H1 (cell line): ENCODE data around the gene CREB3. TPM values are rescaled to one million over a fixed set of nuclear protein-coding genes. Genes with fewer than 3 reads are reported as not detected.

Source experiments
- CTCF ChIA-PET: fragments of 300-600 bp; sonication (Branson Sonifier 250); formaldehyde crosslinking; loops from one replicate; lab custom pipeline; 2021; ENCODE audit not compliant: partially characterized antibody; lab: Charles Lee
- POLR2A ChIA-PET: fragments of 300-600 bp; sonication (Branson Sonifier 250); formaldehyde crosslinking; loops from one replicate; lab custom pipeline; 2021; ENCODE audit warnings: inconsistent platforms; ENCODE audit not compliant: partially characterized antibody; lab: Charles Lee
- DNase-seq, 2 experiments: peaks; one replicate each; pipeline versions ENCODE4 v3.0.0 to v3.0.0-alpha.2; 2010 to 2022; ENCODE audit warnings: low spot score in 2 of 2, low read depth in 1 of 2, mixed read lengths in 1 of 2
- FAIRE-seq: peaks from 2 replicates; lab custom pipeline; 2011; peaks lifted over from hg19 to GRCh38; lab: Jason Lieb, UNC
- H2AFZ ChIP-seq: 2 replicates; pipeline ENCODE4 v1.8.1; 2012; ENCODE audit warnings: low read length, inconsistent platforms
- H2AK5ac ChIP-seq: 2 replicates; pipeline ENCODE4 v1.6.1; 2013; ENCODE audit warnings: low read depth, low read length
- H2BK120ac ChIP-seq: replicated peaks from 2 replicates; pipeline ENCODE3; 2013; ENCODE audit warnings: low read depth, low read length, inconsistent platforms
- H2BK12ac ChIP-seq: 2 replicates; pipeline ENCODE4 v1.6.1; 2013; ENCODE audit warnings: low read depth, low read length
- H2BK15ac ChIP-seq: 2 replicates; pipeline ENCODE4 v1.6.1; 2013; ENCODE audit warnings: low read length
- H2BK20ac ChIP-seq: 2 replicates; pipeline ENCODE4 v1.6.1; 2013; ENCODE audit warnings: low read length
- H2BK5ac ChIP-seq: 2 replicates; pipeline ENCODE4 v1.6.1; 2013; ENCODE audit warnings: low read depth, low read length
- H3K14ac ChIP-seq: 2 replicates; pipeline ENCODE4 v1.6.1; 2013; ENCODE audit warnings: inconsistent platforms; ENCODE audit not compliant: insufficient read length
- H3K18ac ChIP-seq: 2 replicates; pipeline ENCODE4 v1.6.1; 2013; ENCODE audit warnings: low read length; ENCODE audit errors: extremely low read depth
- H3K23ac ChIP-seq: 2 replicates; pipeline ENCODE4 v1.6.1; 2013; ENCODE audit warnings: inconsistent platforms; ENCODE audit not compliant: insufficient read length
- H3K23me2 ChIP-seq: 2 replicates; pipeline ENCODE4 v1.6.1; 2013; ENCODE audit warnings: low read depth, low read length
- H3K27ac ChIP-seq: 2 replicates; pipeline ENCODE4 v1.6.1; 2011; ENCODE audit warnings: low read depth, low read length, inconsistent platforms
- H3K27me3 ChIP-seq, 4 experiments: replicated peaks in 1 of 4; 1 replicate in 1 of 4; 2 replicates in 3 of 4; pipeline versions ENCODE4 v1.6.1 to v1.8.1; 2011 to 2013; ENCODE audit warnings: low read length in 3 of 4, mild to moderate bottlenecking in 3 of 4, inconsistent platforms in 2 of 4, mixed read lengths in 2 of 4, moderate library complexity in 1 of 4; ENCODE audit not compliant: control insufficient read depth in 3 of 4, insufficient read depth in 3 of 4; ENCODE audit errors: extremely low read depth in 1 of 4
- H3K36me3 ChIP-seq, 4 experiments: 2 replicates each; pipeline versions ENCODE4 v1.6.1 to v1.8.1; 2011 to 2013; ENCODE audit warnings: mild to moderate bottlenecking in 4 of 4, low read length in 3 of 4, moderate library complexity in 2 of 4, control low read depth in 1 of 4, inconsistent platforms in 1 of 4; ENCODE audit not compliant: insufficient read depth in 4 of 4, control insufficient read depth in 2 of 4
- H3K4ac ChIP-seq: replicated peaks from 2 replicates; pipeline ENCODE3; 2013; ENCODE audit warnings: low read length, low read depth, mixed read lengths, inconsistent platforms; ENCODE audit not compliant: insufficient read length
- H3K4me1 ChIP-seq, 4 experiments: replicated peaks in 1 of 4; 1 replicate in 1 of 4; 2 replicates in 3 of 4; pipeline versions ENCODE4 v1.6.1 to v1.8.1; 2011 to 2013; ENCODE audit warnings: low read length in 3 of 4, inconsistent platforms in 2 of 4, mixed read lengths in 1 of 4; ENCODE audit not compliant: insufficient read depth in 4 of 4, control insufficient read depth in 3 of 4
- H3K4me2 ChIP-seq, 2 experiments: 2 replicates each; pipeline versions ENCODE4 v1.6.1 to v1.8.1; 2011 to 2013; ENCODE audit warnings: low read depth in 2 of 2, low read length in 2 of 2, control low read depth in 1 of 2, inconsistent platforms in 1 of 2, mild to moderate bottlenecking in 1 of 2; ENCODE audit not compliant: insufficient read depth in 1 of 2
- H3K4me3 ChIP-seq, 4 experiments: fragments of 200-600, 300-600 bp in 1 of 4; sonication (generic), shearing (Covaris generic), sonication (Bioruptor Twin) in 1 of 4; 2 replicates each; pipeline versions ENCODE4 v1.5.1 to v1.8.1; 2011 to 2016; ENCODE audit warnings: low read length in 4 of 4, low read depth in 3 of 4, control low read depth in 2 of 4, inconsistent platforms in 2 of 4, mild to moderate bottlenecking in 2 of 4, mixed read lengths in 1 of 4, moderate library complexity in 1 of 4; ENCODE audit not compliant: insufficient read depth in 2 of 4; ENCODE audit errors: extremely low read depth in 1 of 4
- H3K56ac ChIP-seq: replicated peaks from 2 replicates; pipeline ENCODE3; 2013; ENCODE audit warnings: low read depth, mild to moderate bottlenecking, mixed read lengths, low read length, inconsistent platforms; ENCODE audit not compliant: insufficient read length
- H3K79me1 ChIP-seq: 2 replicates; pipeline ENCODE4 v1.6.1; 2013; ENCODE audit warnings: low read depth, low read length, control low read depth
- H3K79me2 ChIP-seq, 2 experiments: 2 replicates each; pipeline versions ENCODE4 v1.6.1 to v1.8.1; 2012 to 2013; ENCODE audit warnings: low read length in 2 of 2, mild to moderate bottlenecking in 2 of 2, inconsistent platforms in 1 of 2; ENCODE audit not compliant: insufficient read depth in 2 of 2, control insufficient read depth in 1 of 2
- H3K9ac ChIP-seq, 4 experiments: replicated peaks in 1 of 4; 1 replicate in 1 of 4; 2 replicates in 3 of 4; pipeline versions ENCODE4 v1.6.1 to v1.8.1; 2011 to 2013; ENCODE audit warnings: low read depth in 3 of 4, low read length in 3 of 4, control low read depth in 2 of 4, mild to moderate bottlenecking in 2 of 4, moderate library complexity in 2 of 4, inconsistent platforms in 1 of 4; ENCODE audit errors: extremely low read depth in 1 of 4
- H3K9me3 ChIP-seq, 2 experiments: 2 replicates each; pipeline versions ENCODE4 v1.6.1 to v1.8.1; 2012 to 2013; ENCODE audit warnings: mild to moderate bottlenecking in 2 of 2, moderate library complexity in 2 of 2, control low read depth in 1 of 2, inconsistent platforms in 1 of 2, low read depth in 1 of 2, low read length in 1 of 2, mixed read lengths in 1 of 2; ENCODE audit not compliant: insufficient read depth in 2 of 2
- H4K20me1 ChIP-seq, 2 experiments: replicated peaks in 1 of 2; 2 replicates each; pipeline versions ENCODE3 to v1.8.1; 2011 to 2013; ENCODE audit warnings: inconsistent platforms in 2 of 2, low read length in 2 of 2, mild to moderate bottlenecking in 1 of 2; ENCODE audit not compliant: insufficient read depth in 2 of 2, control insufficient read depth in 1 of 2
- H4K5ac ChIP-seq: 2 replicates; pipeline ENCODE4 v1.6.1; 2013; ENCODE audit warnings: low read length, low read depth, mixed read lengths, inconsistent platforms; ENCODE audit not compliant: insufficient read length
- H4K8ac ChIP-seq: 2 replicates; pipeline ENCODE4 v1.8.0; 2013; ENCODE audit warnings: mild to moderate bottlenecking, moderate library complexity, low read length, inconsistent platforms; ENCODE audit not compliant: insufficient read depth; ENCODE audit errors: extremely low read depth
- H4K91ac ChIP-seq: replicated peaks from 2 replicates; pipeline ENCODE3; 2013; ENCODE audit warnings: low read length, mixed read lengths, inconsistent platforms; ENCODE audit not compliant: insufficient read length
- BCL11A ChIP-seq, 2 experiments: IDR thresholded peaks; one replicate each; pipeline ENCODE4 v1.6.1; 2011; ENCODE audit warnings: low read depth in 2 of 2, low read length in 2 of 2, mild to moderate bottlenecking in 2 of 2
- CHD1 ChIP-seq: IDR thresholded peaks from 2 replicates; pipeline ENCODE4 v1.6.1; 2012; ENCODE audit warnings: low read depth, low read length, improper control_type of control experiment
- HDAC2 ChIP-seq, 2 experiments: fragments of 300-600 bp in 1 of 2; sonication (generic) in 1 of 2; IDR thresholded peaks; 2 replicates each; pipeline ENCODE4 v1.6.1; 2011 to 2012; ENCODE audit warnings: low read depth in 2 of 2, low read length in 2 of 2, mild to moderate bottlenecking in 2 of 2, moderate library complexity in 2 of 2, borderline replicate concordance in 1 of 2, inconsistent platforms in 1 of 2
- POLR2A ChIP-seq, 2 experiments: IDR thresholded peaks; 1 replicate in 1 of 2; 2 replicates in 1 of 2; pipeline ENCODE4 v1.6.1; 2011; ENCODE audit warnings: low read depth in 2 of 2, low read length in 2 of 2, mild to moderate bottlenecking in 2 of 2; ENCODE audit errors: control extremely low read depth in 1 of 2
- RNF2 ChIP-seq: fragments of 200-900, 300-1000 bp; sonication (generic); IDR thresholded peaks from 2 replicates; pipeline ENCODE4 v1.7.1; 2016; ENCODE audit warnings: borderline replicate concordance, low read depth, mild to moderate bottlenecking, antibody characterized with exemption, low read length; ENCODE audit not compliant: poor library complexity, severe bottlenecking; ENCODE audit errors: missing control alignments
- polyA plus RNA-seq, 7 experiments: library from polyadenylated mRNA; depleted of rRNA in 3 of 7; stranded (reverse) in 5 of 7; unstranded in 2 of 7; fragments of >200 nt in 5 of 7; fragments of 200-250 nt in 2 of 7; gene quantifications; 1 replicate in 5 of 7; 2 replicates in 1 of 7; 4 replicates in 1 of 7; pipeline versions ENCODE4 v1.2.1 to v1.2.3, GENCODE V29; 2011 to 2013; ENCODE audit warnings: missing spikeins in 2 of 7, mixed read lengths in 2 of 7
- total RNA-seq: library from RNA; stranded (reverse); fragmentation: NEBNext Ultra II Directional; extraction: Animal tissue kit (Norgen Biotek cat#: 25700); gene quantifications from 2 replicates; pipeline ENCODE4 v1.2.1, GENCODE V29; 2021

CREB3 gene
- total and polyA plus RNA-seq, 2 of the 8 experiments (the other 6 are each of a cell fraction or from before 2014, with no cell fraction given) = 24.4 to 25.7 TPM

DNA sequence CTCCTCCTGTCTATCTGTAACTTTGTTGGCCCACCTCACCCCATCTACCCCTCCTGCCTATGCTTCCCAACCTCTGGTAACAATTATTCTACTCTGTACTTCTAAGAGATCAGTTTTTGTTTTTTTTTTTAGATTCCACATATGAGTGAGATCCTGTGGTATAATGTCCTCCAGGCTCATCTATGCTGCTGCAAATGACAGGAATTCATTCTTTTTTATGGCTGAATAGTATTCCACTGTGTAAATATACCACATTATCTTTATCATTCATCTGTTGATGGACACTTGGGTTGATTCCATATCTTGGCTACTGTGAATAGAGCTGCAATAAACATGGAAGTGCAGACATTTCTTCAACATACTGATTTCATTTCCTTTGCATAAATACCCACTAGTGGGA is 51.0 kb downstream of the CREB3 start:
- H2BK5ac ChIP-seq = no peak overlapping the region
- no peak overlapping the region for H4K5ac ChIP-seq
- H3K9ac ChIP-seq = no peak overlapping the region
- H3K56ac ChIP-seq = no peak overlapping the region
- no peaks in the 10 kb centered on the region for H4K20me1 ChIP-seq
- no peaks in the 10 kb centered on the region for H3K23me2 ChIP-seq
- no peak overlapping the region for H3K4ac ChIP-seq
- H3K27ac ChIP-seq = no peak overlapping the region
- H4K8ac ChIP-seq = no peak overlapping the region
- no peak overlapping the region for H2AFZ ChIP-seq
- no peaks in the 10 kb centered on the region for H3K9me3 ChIP-seq
- no peaks in the 10 kb centered on the region for H3K27me3 ChIP-seq
- no peaks in the 10 kb centered on the region for H3K79me2 ChIP-seq
- no peak overlapping the region for H3K4me3 ChIP-seq
- H2BK12ac ChIP-seq = no peak overlapping the region
- H2BK120ac ChIP-seq = no peak overlapping the region
- H3K4me1 ChIP-seq = no peaks in the 10 kb centered on the region
- no peaks in the 10 kb centered on the region for H3K36me3 ChIP-seq
- POLR2A ChIA-PET = interaction anchor here (0.7 kb wide), 1 partner anchor 43 kb away, joined by 4 read pairs; no protein-coding TSS in a partner anchor
- no peak overlapping the region for H3K18ac ChIP-seq
- DNase-seq = no peak
- H2BK15ac ChIP-seq = no peak overlapping the region
- FAIRE-seq = no peak
- no peak overlapping the region for H4K91ac ChIP-seq
- no peak overlapping the region for H3K23ac ChIP-seq
- CTCF ChIA-PET = interaction anchor here (0.7 kb wide), 1 partner anchor 56 kb away, joined by 3 read pairs; no protein-coding TSS in a partner anchor
- no peak overlapping the region for H2BK20ac ChIP-seq
- no peak overlapping the region for H2AK5ac ChIP-seq
- H3K4me2 ChIP-seq = no peak overlapping the region
- H3K14ac ChIP-seq = no peak overlapping the region
- no peaks in the 10 kb centered on the region for H3K79me1 ChIP-seq
- no peak for TF ChIP-seq BCL11A (IDR thresholded peaks at IDR 0.05; ENCODE audit: low read depth in 2 of 2, low read length in 2 of 2)
- no peak for TF ChIP-seq POLR2A (IDR thresholded peaks at IDR 0.05; ENCODE audit: control extremely low read depth in 1 of 2, low read depth in 2 of 2, low read length in 2 of 2)
- TF ChIP-seq RNF2 = no peak
- no peak for TF ChIP-seq CHD1
- TF ChIP-seq HDAC2 (IDR thresholded peaks at IDR 0.05; ENCODE audit: borderline replicate concordance in 1 of 2, low read depth in 2 of 2, low read length in 2 of 2) = no peak
